Smooth muscle cell of the brain vasculature (primary cell): Measurements from ENCODE around the gene MYCN.
"Not testable (repeated sequence)": the region's sequence is repeated elsewhere in the genome, so short reads cannot be mapped to it uniquely, and the experiment has no call there.

ENCODE experiments used
- DNase-seq: peaks from one replicate; pipeline ENCODE4 v3.0.0-alpha.2; 2012; ENCODE audit warnings: low read depth, low spot score

Gene MYCN

GRCh38 chr2:15907461-15908324 lies 32.7 kb upstream of the MYCN start:
- DNase-seq, result no peak

- DNase-seq, result no peak
Measured at GRCh38 chr2:15908371-15908770, 32.0 kb upstream of the MYCN start.

GRCh38 chr2:15909157-15909556 lies 31.2 kb upstream of the MYCN start:
- DNase-seq, result no peak

GRCh38 chr2:15909736-15910135 lies 30.6 kb upstream of the MYCN start:
- no peak for DNase-seq

- DNase-seq, result not testable (repeated sequence)
Measured at GRCh38 chr2:15911270-15911669, 29.1 kb upstream of the MYCN start.

GRCh38 chr2:15911686-15912085 lies 28.7 kb upstream of the MYCN start:
- no peak for DNase-seq

GRCh38 chr2:15912203-15912602 lies 28.1 kb upstream of the MYCN start:
- DNase-seq, result peak; percentile 24

- no peak for DNase-seq
Measured at GRCh38 chr2:15913146-15913545, 27.2 kb upstream of the MYCN start.

- DNase-seq, result no peak
Measured at GRCh38 chr2:15914596-15915385, 25.6 kb upstream of the MYCN start.

- not testable (repeated sequence) for DNase-seq
Measured at GRCh38 chr2:15915546-15915945, 24.8 kb upstream of the MYCN start.

GRCh38 chr2:15916336-15916735 lies 24.0 kb upstream of the MYCN start:
- DNase-seq, result no peak

- DNase-seq, result no peak
Measured at GRCh38 chr2:15918761-15919356, 21.5 kb upstream of the MYCN start.

GRCh38 chr2:15919716-15920434 lies 20.5 kb upstream of the MYCN start:
- no peak for DNase-seq

GRCh38 chr2:15920696-15921095 lies 19.7 kb upstream of the MYCN start:
- DNase-seq, result no peak

- DNase-seq, result no peak
Measured at GRCh38 chr2:15923597-15923996, 16.8 kb upstream of the MYCN start.

- DNase-seq, result no peak
Measured at GRCh38 chr2:15925819-15926218, 14.5 kb upstream of the MYCN start.

GRCh38 chr2:15926252-15926651 lies 14.1 kb upstream of the MYCN start:
- no peak for DNase-seq

- no peak for DNase-seq
Measured at GRCh38 chr2:15927551-15928218, 12.7 kb upstream of the MYCN start.

- not testable (repeated sequence) for DNase-seq
Measured at GRCh38 chr2:15929008-15929407, 11.3 kb upstream of the MYCN start.

- DNase-seq, result no peak
Measured at GRCh38 chr2:15929861-15930260, 10.5 kb upstream of the MYCN start.
